AG09309 (cell line): ENCODE data around the gene AGAP1.

Experiments used
- DNase-seq: peaks from one replicate; pipeline ENCODE4 v3.0.0-alpha.2; 2010; ENCODE audit warnings: low read depth
- H3K4me3 ChIP-seq: 2 replicates; pipeline ENCODE4 v1.5.1; 2011; ENCODE audit warnings: mild to moderate bottlenecking, low read depth, low read length, moderate library complexity; ENCODE audit not compliant: control insufficient read depth
- TF ChIP-seq, protein P1 (sequence below): IDR thresholded peaks from 2 replicates; pipeline ENCODE4 v1.5.1; 2011; ENCODE audit warnings: mild to moderate bottlenecking, low read depth, low read length, inconsistent platforms; ENCODE audit not compliant: insufficient read depth, control insufficient read depth; ENCODE audit errors: missing control alignments

AGAP1 gene

DNA sequence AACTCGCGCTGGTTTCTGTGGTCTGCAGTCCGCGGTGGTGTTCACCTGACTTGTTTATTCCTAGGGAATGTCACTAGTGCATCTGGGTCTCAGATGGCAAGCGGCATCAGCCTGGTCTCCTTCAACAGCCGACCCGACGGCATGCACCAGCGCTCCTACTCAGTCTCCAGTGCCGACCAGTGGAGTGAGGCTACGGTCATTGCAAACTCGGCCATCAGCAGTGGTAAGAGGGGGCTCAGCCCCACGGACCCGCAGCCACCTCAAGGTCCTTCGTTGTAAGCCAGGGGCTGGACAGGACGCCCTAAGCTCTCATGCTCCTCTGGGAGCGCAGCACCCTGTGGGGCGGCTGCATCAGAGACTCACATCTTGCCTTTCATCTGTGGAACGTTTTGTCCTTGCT, 436.9 kb downstream of the AGAP1 start:
- TF ChIP-seq, protein P1, sequence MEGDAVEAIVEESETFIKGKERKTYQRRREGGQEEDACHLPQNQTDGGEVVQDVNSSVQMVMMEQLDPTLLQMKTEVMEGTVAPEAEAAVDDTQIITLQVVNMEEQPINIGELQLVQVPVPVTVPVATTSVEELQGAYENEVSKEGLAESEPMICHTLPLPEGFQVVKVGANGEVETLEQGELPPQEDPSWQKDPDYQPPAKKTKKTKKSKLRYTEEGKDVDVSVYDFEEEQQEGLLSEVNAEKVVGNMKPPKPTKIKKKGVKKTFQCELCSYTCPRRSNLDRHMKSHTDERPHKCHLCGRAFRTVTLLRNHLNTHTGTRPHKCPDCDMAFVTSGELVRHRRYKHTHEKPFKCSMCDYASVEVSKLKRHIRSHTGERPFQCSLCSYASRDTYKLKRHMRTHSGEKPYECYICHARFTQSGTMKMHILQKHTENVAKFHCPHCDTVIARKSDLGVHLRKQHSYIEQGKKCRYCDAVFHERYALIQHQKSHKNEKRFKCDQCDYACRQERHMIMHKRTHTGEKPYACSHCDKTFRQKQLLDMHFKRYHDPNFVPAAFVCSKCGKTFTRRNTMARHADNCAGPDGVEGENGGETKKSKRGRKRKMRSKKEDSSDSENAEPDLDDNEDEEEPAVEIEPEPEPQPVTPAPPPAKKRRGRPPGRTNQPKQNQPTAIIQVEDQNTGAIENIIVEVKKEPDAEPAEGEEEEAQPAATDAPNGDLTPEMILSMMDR = no peak
- no peak for DNase-seq
- H3K4me3 ChIP-seq = no peak overlapping the region

DNA sequence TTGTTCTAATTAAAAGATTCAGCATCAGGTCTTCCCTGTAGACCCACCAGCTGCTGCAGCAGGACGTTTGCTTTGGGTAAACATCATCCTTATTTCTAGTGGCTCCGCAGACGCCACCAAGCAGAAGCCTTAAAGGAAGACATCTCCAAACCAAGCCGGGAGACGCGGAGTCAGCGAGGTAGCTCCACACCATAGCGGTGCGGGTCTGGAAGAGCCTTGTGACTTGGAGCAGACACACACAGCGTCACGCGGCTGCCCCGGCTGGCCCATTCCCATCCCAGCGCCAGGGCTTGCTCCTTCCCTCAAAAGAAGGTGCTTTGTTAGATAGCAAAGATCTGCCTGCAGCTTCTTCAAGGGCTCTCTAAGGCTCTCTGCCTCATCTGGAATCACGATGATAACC, 437.8 kb downstream of the AGAP1 start:
- no peak for DNase-seq
- TF ChIP-seq, protein P1 = no peak
- H3K4me3 ChIP-seq = no peak overlapping the region

DNA sequence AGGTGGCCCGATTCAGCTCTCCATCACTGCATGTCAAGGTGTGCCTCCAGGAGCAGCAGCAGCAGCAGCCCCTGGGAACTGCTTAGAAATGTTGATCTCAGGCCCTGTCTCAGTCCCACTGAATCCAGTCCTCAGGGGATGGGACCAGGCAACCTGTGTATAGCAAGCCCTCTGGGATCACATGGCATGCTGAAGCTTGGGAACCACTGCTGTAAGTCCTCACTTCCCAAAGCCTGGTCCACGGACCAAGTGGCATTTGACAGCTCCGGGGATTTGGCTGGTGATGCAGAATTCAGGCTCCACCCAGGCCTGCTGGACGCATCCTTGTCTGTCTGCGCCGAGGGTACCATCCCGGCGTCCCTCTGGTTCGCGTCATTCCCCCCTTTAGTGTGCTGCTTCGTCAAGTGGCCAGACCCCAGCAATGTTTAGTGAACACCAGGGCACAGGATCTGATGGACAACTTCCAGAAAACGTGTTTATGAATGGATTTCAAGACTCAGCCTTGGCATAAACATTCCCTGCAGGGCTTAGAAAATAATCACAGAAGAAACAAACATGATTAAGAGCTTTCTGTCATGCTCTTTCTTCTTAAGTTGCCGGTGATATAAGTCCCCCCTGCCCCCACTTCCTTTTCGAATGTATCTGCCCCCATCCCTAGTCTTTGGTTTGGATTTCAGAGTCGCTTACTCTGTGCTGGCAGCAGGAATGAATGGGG, 440.4 kb downstream of the AGAP1 start:
- H3K4me3 ChIP-seq = no peak overlapping the region
- TF ChIP-seq, protein P1 = no peak
- no peak for DNase-seq

DNA sequence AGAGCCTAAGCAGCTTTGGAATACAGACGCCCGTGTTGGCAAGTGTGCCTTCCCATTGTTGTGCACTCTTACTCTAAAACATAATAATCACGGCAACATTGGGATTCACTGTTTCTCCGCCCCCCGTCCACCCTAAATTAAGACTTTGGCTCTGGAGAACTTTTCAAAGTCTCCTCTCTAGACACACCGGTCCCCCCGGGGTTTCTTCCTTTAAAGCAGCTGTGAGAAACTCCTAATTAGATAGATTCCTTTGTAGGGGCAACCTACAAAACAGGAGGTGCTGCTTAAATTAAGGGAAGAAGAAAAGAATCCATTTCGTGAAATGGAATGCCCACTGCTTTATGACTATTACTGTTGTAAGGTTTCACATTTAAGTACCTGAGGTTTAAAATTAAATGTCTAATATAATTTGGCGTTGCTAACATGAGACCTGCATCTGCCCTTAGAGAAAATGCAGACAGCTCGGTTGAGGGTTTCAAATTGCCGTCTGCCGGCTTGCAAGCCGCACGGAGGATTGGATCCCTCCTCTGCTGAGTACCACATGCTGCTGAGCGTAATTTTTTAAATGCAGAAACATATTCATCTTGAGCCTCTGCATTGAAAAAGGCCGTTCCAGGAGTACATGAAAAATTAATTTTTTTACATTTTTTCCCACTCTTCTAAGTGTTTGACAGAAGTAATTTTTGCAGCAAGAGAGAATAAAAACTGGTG, 441.1 kb downstream of the AGAP1 start:
- TF ChIP-seq, protein P1 = no peak
- H3K4me3 ChIP-seq = no peak overlapping the region
- no peak for DNase-seq

DNA sequence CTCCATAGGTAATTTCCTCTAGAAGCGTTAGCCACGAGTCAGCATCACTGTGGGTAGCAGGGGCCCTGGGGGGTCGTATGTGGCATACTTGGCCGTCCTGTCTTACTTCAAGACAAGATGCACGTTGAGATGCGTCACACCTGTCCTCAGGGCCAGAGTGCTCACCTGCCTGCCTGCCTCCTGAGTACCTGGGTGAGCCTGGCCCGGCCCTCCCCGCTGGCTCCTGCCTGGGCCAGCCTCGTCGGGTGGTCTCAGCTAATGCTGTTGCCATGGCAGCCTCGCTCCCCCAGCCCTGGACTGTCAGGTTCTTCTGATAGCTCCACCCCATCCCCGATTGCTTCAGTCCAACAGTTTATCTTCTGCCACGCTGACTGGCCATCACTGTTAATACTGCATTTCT, 441.9 kb downstream of the AGAP1 start:
- TF ChIP-seq, protein P1 = no peak
- H3K4me3 ChIP-seq = no peak overlapping the region
- no peak for DNase-seq

DNA sequence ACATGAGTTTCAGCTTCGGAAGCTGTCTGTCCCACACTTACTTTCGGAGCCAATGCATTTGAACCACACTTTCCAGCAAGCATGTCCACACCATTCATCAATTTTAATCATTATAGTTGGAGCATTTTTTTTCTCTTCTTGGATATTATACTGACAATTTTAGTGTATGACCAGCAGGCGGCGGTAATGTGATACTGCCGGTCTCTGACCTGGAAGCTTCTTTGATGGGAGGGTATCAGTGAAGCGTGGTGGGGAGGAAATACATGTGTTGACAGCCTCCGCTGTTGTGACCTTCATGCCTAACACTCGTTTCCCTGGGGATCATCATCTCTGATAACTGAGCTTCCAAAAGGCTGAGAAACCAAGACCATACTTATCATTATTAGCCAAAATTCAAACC, 442.6 kb downstream of the AGAP1 start:
- no peak overlapping the region for H3K4me3 ChIP-seq
- TF ChIP-seq, protein P1 = peak; percentile 16
- no peak for DNase-seq
